ENCODE results near the gene GDA. TPM values are rescaled to one million over a fixed set of nuclear protein-coding genes. Genes with fewer than 3 reads are reported as not detected.

Gene GDA
- total RNA-seq, 2 donors from 2014 or later, result 22.2 to 23.0 TPM

DNA sequence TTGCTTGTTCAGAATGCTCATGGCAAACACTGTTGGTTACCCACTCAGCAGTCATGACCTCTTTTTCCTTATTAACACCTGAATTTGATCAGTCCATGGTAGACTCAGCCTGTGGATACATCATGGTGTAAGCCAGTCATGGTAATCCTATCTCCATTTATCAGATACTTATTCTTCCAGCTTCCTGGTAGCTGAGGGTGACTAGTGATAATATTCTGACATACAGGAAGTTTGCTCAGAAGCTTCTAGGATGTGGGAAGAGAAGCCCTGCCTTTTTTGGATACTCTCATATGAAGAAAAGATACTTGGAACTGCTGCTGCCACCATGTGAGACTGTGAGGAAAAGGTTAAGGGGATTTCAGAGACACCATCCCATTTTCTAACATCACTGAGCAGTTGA is 7.3 kb downstream of the GDA start:
- H3K4me1 ChIP-seq, result no peaks in the 10 kb centered on the region
- TF ChIP-seq, protein P1, sequence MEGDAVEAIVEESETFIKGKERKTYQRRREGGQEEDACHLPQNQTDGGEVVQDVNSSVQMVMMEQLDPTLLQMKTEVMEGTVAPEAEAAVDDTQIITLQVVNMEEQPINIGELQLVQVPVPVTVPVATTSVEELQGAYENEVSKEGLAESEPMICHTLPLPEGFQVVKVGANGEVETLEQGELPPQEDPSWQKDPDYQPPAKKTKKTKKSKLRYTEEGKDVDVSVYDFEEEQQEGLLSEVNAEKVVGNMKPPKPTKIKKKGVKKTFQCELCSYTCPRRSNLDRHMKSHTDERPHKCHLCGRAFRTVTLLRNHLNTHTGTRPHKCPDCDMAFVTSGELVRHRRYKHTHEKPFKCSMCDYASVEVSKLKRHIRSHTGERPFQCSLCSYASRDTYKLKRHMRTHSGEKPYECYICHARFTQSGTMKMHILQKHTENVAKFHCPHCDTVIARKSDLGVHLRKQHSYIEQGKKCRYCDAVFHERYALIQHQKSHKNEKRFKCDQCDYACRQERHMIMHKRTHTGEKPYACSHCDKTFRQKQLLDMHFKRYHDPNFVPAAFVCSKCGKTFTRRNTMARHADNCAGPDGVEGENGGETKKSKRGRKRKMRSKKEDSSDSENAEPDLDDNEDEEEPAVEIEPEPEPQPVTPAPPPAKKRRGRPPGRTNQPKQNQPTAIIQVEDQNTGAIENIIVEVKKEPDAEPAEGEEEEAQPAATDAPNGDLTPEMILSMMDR (IDR thresholded peaks at IDR 0.05), result no peak
- DNase-seq, result no peak
- no peak overlapping the region for H3K9ac ChIP-seq (ENCODE audit: low read depth in 2 of 2, low read length in 2 of 2)
- H3K9me3 ChIP-seq, result no peaks in the 10 kb centered on the region
- no peak overlapping the region for H3K4me3 ChIP-seq
- H3K27me3 ChIP-seq, result no peaks in the 10 kb centered on the region
- peak overlapping the region; percentile 40 for H3K27ac ChIP-seq
- H3K36me3 ChIP-seq, result no peaks in the 10 kb centered on the region
- intact Hi-C loops (cut with DNase I), result no loop called here

DNA sequence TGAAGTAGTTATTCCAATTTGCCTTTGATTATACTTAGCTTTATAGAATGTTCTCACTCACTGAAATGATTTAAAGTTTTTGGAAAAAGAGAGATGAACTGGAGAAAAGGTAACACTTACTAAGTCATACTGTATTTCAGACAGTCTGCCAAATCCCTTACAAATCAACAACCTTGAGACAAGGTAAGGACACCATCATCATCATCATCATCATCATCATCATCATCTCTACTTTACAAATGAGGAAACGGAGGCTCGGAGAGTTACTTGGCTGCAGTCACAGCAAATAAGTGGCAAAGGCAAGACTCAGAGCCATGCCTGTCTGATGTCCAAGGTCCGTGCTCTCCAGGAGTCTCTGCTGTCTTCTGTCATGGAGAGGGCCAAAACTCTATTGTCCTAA is 9.4 kb downstream of the GDA start:
- intact Hi-C loops (cut with DNase I), result no loop called here
- TF ChIP-seq, protein P1 (IDR thresholded peaks at IDR 0.05), result no peak
- Histone ChIP-seq H3K9me3 (no peaks in the 10 kb centered on the region), H3K36me3 (no peaks in the 10 kb centered on the region), H3K4me3 (no peak overlapping the region), H3K9ac (ENCODE audit: low read depth in 2 of 2, low read length in 2 of 2) (no peak overlapping the region), H3K4me1 (no peaks in the 10 kb centered on the region), H3K27me3 (no peaks in the 10 kb centered on the region), H3K27ac (no peak overlapping the region)
- no peak for DNase-seq

DNA sequence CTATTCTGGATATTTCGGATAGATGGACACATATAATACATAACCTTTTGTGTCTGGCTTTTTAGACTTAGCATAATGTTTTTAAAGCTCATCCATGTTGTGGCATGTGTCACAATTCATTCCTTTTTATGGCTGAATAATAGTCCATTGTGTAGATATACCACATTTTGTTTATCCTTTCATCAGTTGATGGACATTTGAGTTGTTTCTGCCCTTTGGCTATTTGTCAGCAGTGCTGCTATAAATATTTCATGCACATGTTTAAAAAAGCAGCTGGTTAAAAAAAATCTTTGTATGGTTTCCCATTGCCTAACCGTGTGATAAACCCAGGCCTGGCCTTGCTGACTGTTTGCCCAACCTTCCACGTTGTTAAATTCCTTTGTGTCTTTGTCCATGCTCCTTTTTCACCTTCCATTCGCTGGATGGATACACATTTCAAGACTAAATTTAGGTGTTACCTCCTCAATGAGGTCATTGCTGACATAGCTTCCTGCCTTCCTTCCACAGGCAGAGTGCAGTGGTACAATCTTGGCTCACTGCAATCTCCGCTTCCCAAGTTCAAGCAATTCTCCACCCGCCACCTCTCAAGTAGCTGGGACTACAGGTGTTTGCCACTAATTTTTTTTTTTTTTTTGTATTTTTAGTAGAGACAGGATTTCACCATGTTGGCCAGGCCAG is 11.3 kb downstream of the GDA start:
- Histone ChIP-seq H3K36me3 (no peaks in the 10 kb centered on the region), H3K27ac (no peak overlapping the region), H3K4me3 (no peak overlapping the region), H3K9me3 (no peaks in the 10 kb centered on the region), H3K4me1 (no peaks in the 10 kb centered on the region), H3K9ac (ENCODE audit: low read depth in 2 of 2, low read length in 2 of 2) (no peak overlapping the region), H3K27me3 (no peaks in the 10 kb centered on the region)
- TF ChIP-seq, protein P1 (IDR thresholded peaks at IDR 0.05), result no peak
- DNase-seq, result no peak
- intact Hi-C loops (cut with DNase I), result no loop called here

DNA sequence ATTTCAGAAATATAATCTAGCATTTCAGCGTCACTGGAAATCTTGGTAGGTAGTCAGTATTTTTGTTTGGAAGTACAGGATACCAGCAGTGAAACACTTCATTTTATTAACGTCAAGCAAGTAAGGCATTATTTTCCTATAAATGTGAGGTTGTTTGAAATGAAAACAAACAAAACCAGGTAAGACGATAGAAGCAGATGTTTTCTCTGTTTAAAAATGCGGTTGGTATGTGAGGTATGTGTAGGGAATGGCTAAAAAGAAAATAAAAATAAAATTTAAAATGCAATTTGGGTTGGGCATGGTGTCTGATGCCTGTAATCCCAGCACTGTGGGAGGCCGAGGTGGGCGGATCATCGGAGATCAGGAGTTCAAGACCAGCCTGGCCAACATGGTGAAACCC is 16.1 kb downstream of the GDA start:
- TF ChIP-seq, protein P1 (IDR thresholded peaks at IDR 0.05), result no peak
- no peaks in the 10 kb centered on the region for H3K27me3 ChIP-seq
- H3K36me3 ChIP-seq, result no peaks in the 10 kb centered on the region
- no peak overlapping the region for H3K9ac ChIP-seq (ENCODE audit: low read depth in 2 of 2, low read length in 2 of 2)
- H3K9me3 ChIP-seq, result no peaks in the 10 kb centered on the region
- no peak overlapping the region for H3K4me3 ChIP-seq
- H3K27ac ChIP-seq, result no peak overlapping the region
- no peak for DNase-seq
- intact Hi-C loops (cut with DNase I), result no loop called here
- H3K4me1 ChIP-seq, result no peaks in the 10 kb centered on the region

DNA sequence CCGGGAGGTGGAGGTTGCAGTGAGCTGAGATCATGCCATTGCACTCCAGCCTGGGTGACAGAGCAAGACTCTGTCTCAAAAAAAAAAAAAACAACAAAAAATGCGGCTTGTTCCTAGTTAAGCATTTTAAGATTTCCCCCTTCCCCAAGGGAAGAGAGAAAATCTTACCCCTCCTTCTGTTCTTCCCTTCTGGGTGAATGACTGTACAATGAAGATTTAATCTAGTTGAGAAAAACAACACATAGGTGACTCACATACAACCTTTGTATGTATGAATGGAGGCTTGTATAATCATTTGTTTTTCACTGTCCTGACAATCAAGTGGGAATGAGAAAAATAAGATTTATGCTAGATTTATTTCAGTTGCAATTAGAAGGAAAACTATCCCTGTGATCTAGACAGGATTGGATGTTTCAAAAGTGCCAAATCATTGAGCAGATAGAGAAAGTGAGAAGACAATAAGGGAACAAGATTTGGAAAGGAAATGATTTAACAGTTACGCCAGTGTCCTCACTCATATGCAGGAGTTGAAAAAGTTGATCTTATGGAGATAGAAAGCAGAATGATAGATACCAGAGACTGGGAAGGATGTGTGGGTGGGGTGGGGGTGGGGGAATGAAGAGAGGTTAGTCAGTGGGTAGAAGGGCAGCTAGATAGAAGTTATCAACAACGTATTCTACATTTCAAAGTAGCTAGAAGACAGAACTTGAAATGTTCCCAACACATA is 16.7 kb downstream of the GDA start:
- H3K4me3 ChIP-seq, result no peak overlapping the region
- TF ChIP-seq, protein P1 (IDR thresholded peaks at IDR 0.05), result no peak

More for the DNA sequence above, 16.7 kb downstream of the GDA start:
- H3K27me3 ChIP-seq, result no peaks in the 10 kb centered on the region
- no peaks in the 10 kb centered on the region for H3K4me1 ChIP-seq
- no peak overlapping the region for H3K9ac ChIP-seq (ENCODE audit: low read depth in 2 of 2, low read length in 2 of 2)
- H3K9me3 ChIP-seq, result no peaks in the 10 kb centered on the region
- intact Hi-C loops (cut with DNase I), result no loop called here
- H3K27ac ChIP-seq, result no peak overlapping the region
- H3K36me3 ChIP-seq, result no peaks in the 10 kb centered on the region
- no peak for DNase-seq
